Nucleus accumbens (tissue), 56 donors: ENCODE data around the gene LAMA2.

Experiments used
- DNase-seq, 56 donors: peaks; one replicate each; lab custom pipeline; 2025; lab: John Stamatoyannopoulos, UW

Gene LAMA2

DNA sequence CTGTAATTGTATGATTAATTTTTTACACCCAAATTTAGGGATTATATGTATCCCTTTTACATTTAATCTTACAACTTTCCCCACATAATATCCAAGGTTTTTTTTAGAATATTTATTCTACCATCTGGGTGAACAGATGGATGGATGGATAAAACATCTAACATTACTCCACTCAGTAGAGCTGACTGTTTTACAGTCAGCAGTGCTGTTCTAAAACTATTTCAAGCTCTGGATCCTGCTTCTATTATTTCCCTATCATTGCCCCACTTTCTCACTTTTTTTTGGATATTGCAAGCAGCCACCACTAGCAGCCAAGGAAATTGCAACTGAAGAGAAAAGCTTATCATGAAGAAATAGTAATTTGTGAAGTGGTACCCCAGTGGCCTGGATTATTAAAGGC is 653.3 kb downstream of the LAMA2 start:
- DNase-seq = no peak

DNA sequence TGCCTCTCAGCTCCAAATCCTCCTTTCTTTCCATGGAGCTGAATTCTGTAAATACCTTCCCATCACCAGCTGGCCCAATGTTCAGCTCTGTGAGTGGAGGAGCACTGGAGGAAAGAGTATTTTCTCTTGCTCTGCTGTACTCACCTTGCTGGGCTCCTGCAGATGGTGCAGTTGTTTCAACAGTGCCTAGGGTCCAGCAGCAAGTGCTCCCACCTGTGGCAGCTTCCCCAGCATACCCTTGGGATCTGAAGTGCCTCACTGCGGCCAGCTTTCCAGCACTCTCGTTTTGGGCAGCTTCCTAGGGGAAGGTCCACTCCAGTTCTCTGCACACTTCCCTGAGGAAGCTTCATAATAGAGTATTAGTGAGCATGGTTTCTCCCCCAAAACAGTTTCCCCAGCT is 656.1 kb downstream of the LAMA2 start:
- DNase-seq = no peak

DNA sequence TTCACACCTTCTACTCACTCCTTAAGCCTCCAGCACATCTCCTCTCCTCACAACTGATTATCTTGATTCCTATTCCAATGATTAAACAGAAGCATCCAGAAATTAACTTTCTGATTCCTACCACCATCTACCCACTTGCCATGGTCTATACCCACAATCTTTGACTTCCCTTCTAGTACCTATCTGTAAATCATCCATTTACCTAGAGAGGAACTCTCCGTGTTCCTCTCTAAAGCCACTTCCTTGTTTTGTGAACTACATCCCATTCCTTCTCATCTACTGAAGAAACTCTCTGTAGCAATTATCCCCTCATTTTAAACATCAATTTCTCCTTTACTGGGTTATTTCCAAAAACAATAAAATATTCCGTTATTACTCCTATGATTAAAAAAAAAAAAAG is 659.8 kb downstream of the LAMA2 start:
- DNase-seq = no peak

DNA sequence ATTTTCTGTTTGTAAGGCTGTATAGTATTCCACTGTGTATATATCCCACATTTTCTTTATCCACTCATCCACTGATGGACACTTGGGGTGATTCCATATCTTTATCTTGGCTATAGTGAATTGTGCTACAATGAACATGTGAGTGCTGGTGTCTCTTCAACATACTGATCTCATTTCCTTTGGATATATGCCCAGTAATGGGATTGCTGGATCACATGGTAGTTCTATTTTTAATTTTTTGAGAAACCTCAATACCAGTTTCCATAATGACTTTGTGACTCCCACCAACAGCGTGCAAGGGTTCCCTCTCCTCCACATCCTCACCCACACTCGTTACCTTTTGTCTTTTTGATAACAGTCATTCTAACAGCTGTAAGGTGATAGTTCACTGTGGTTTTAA is 661.0 kb downstream of the LAMA2 start:
- no peak for DNase-seq

DNA sequence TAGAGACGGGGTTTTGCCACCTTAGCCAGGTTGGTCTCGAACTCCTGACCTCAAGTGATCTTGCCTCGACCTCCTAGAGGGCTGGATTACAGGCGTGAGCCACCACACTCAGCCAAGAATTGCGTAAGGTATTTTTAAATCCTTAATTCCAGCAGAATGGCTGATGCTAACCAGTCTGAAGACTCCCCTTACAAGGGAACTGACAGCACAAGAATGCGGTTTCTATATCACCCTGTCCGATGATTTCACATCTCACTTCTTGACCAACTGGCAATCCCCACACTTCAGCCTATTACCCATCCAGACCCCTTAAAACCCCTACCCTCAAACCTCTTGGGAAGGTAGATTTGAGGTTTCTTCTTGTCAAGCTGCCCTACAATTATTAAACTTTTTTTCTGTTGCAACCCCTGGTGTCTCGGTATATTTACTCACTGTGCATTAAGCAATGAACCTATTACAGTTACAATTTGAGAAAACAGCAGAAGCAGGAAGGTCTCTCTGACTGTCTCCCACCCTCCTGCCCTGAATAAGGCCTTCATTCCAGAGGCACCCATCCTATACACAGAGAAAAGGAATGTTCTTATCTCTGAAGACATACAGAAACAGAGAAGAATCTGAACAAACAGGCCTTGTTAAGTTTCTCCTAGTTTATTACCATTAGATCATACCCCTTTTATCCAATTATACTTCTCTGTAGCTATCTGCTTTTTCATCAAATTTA is 662.1 kb downstream of the LAMA2 start:
- DNase-seq = no peak

DNA sequence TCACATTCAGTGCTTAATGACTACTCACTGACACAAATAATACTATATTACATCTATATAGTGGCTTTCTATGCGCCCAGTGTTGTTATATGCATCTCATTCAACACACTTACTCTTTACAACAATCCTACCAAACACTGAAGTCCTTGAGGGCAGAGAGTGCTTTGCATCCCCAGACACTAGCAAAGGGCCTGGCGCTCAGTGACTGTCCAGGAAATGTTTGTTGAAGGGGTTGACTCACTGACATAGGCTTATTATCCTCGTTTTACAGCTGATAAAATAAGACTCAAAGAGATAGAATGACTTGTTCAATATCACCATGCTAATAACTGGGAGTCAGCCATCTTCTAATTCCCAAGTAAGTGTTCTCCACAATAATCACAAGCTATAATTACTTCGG is 663.8 kb downstream of the LAMA2 start:
- DNase-seq = no peak

DNA sequence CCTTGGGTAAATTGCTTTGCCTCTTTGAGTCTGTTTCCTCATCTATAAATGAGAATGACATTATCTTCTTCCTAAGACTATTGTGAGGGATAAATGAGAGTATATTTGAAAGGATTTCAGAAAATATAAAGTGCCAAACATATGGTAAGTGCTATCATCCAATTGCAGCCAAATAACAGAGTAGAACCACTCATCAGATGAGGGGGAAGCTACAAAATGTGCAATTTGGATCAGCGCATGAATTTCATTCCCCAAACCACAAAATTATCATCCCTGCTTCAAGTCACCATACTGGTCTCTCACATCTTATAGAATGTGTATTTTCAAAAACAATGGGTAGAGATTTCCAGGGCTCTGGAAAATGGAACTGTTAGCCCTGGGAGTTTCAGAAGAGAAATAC is 668.5 kb downstream of the LAMA2 start:
- DNase-seq = no peak

DNA sequence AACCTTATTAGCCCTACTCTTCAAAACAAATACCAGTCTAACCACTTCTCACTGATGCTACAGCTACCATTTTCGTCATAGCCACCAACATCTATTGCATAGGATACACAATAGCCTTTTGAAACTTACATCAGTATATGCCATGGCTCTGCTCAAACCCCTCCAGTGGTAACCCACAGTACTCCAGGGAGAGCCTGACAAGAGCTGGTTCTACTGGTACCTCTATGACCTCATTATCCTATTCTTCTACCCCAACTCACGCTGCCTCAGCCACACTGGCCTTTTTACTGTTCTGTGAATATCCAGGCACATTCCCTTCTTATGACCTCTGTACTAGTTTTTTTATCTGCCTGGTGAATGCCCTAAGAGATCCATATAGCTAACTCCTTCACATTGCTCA is 669.5 kb downstream of the LAMA2 start:
- no peak for DNase-seq

DNA sequence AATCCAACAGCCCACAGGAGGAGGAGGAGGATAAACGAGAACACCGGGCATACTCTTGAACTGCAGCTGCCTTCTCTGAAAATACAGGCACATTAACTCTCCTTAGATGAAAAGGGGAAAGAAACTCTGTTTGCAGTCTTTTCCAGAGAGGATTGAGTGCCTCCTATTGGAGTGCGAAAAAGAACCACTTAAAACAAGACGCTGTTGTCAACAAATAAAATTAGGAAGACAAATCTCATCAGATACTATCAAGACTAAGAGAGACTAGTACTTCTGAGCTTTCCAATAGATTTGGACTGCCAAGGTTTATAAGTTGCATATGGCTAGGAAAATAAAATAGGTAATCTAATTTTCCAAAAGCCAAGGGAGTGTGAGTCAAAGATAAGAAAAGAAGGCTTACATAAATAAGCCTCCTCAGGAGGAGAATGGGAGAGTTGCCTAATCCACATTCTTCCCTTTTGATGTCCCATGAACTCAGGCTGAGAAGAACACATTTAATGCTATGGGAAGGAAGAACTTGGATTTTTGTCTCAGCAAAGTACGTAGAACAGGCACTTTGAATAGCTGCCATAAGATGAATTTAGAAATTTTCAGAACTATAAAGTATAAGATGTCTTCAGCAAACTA is 672.4 kb downstream of the LAMA2 start:
- DNase-seq = no peak

DNA sequence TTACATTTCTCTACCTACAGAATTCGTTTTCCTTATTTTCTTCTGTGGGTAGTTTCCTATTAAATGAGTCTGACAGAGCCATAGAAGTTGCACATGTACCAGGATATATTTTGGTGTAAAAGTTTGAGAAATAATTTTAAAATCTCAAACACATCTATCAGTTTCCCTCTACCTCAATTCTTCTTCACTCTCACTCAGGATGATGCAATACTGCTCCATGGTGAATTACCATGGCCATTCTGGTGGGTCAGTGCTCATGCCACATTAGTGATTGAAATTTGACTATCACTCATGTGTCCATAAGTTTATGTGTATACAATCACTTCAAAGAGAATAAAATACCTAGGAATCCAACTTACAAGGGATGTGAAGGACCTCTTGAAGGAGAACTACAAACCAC is 675.3 kb downstream of the LAMA2 start:
- no peak for DNase-seq

DNA sequence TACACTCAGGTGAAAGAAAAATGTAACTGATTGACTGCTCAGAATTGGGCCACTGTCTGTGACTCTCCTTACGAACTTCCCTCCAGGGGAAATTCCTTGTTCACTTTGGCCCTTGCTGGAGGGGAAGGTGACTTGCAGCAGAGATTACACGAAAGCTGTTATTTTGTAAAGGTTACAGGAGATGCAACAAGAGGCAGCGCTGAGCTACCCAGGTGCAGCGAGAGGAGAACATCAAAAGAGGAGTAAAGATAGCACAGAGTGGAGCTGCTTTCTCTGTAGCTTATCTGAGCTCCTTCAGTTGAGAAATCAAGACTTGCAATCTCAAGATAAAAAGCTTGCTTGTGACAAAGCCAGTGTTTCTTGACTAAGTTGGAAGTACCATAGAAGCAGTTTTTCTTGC is 682.4 kb downstream of the LAMA2 start:
- no peak for DNase-seq

DNA sequence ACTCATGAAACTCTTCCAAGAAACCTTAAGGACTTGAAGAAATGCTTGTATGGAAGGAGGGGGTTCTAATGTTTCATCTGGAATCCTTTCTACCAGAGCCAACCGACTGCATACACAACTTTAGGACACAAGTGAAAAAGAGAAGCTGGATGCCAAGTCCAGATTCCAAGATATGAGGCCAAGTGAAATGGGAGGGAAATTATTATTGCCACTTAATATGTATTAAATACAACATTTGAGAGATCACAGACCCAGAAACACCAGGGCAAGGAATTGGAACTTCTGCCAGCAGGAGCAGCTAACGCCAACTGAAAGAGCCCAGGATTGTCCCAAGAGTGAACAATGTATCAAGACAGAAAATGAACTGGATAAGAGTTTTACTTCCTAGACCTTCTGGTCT is 682.9 kb downstream of the LAMA2 start:
- DNase-seq = no peak
